ENCODE measurements around the gene IRF9.

IRF9 gene

GRCh38 chr14:24160850-24161804 lies at the start of gene IRF9:
Gene IRF9 (plus strand): TSS chr14:24161265. CDS start chr14:24162145, 880 bp downstream.
- H3K9me3 ChIP-seq: no peaks in the 10 kb centered on the region
- H3K4me3 ChIP-seq (ENCODE audit: low read depth in 1 of 2, low read length in 1 of 2): peak within 1 kb of the TSS; percentile 83 to 94
- H3K27me3 ChIP-seq: no peaks in the 10 kb centered on the region
- TF ChIP-seq CTCF (IDR thresholded peaks at IDR 0.05): peak; percentile 98
- H3K27ac ChIP-seq: peak within 1 kb of the TSS; percentile 94
- peaks cover 48 to 54% of the 10 kb centered on the region in 2 experiments for H3K4me1 ChIP-seq (ENCODE audit: control insufficient read depth in 1 of 2, insufficient read depth in 1 of 2, low read depth in 1 of 2, low read length in 1 of 2)
- H3K36me3 ChIP-seq: peaks cover 79% of the 10 kb centered on the region

GRCh38 chr14:24113379-24113800 lies 47.7 kb upstream of the IRF9 start:
- H3K4me3 ChIP-seq (ENCODE audit: low read depth in 1 of 2, low read length in 1 of 2): peak overlapping the region; percentile 67 to 84
- no peaks in the 10 kb centered on the region for H3K27me3 ChIP-seq
- H3K36me3 ChIP-seq: peaks cover 14% of the 10 kb centered on the region
- peak overlapping the region; percentile 98 for H3K27ac ChIP-seq
- H3K9me3 ChIP-seq: no peaks in the 10 kb centered on the region
- TF ChIP-seq CTCF (IDR thresholded peaks at IDR 0.05): no peak
- H3K4me1 ChIP-seq (ENCODE audit: control insufficient read depth in 1 of 2, insufficient read depth in 1 of 2, low read depth in 1 of 2, low read length in 1 of 2): peaks cover 30 to 33% of the 10 kb centered on the region in 2 experiments

- Histone ChIP-seq H3K4me3 (ENCODE audit: low read depth in 1 of 2, low read length in 1 of 2) (peak overlapping the region; percentile 67 to 84), H3K36me3 (peaks cover 20% of the 10 kb centered on the region), H3K4me1 (ENCODE audit: control insufficient read depth in 1 of 2, insufficient read depth in 1 of 2, low read depth in 1 of 2, low read length in 1 of 2) (peaks cover 25 to 29% of the 10 kb centered on the region in 2 experiments), H3K9me3 (no peaks in the 10 kb centered on the region), H3K27me3 (no peaks in the 10 kb centered on the region), H3K27ac (peak overlapping the region; percentile 98)
- TF ChIP-seq CTCF (IDR thresholded peaks at IDR 0.05): no peak
Measured at GRCh38 chr14:24113801-24114531, 47.1 kb upstream of the IRF9 start.

- Histone ChIP-seq H3K27me3 (no peaks in the 10 kb centered on the region), H3K4me3 (ENCODE audit: low read depth in 1 of 2, low read length in 1 of 2) (peak within 1 kb of the TSS; percentile 67 to 84), H3K27ac (peak within 1 kb of the TSS; percentile 98), H3K9me3 (no peaks in the 10 kb centered on the region), H3K36me3 (peaks cover 28% of the 10 kb centered on the region), H3K4me1 (ENCODE audit: control insufficient read depth in 1 of 2, insufficient read depth in 1 of 2, low read depth in 1 of 2, low read length in 1 of 2) (peaks cover 23 to 28% of the 10 kb centered on the region in 2 experiments)
- TF ChIP-seq CTCF (IDR thresholded peaks at IDR 0.05): peak; percentile 37
Measured at GRCh38 chr14:24114532-24115421, 46.3 kb upstream of the IRF9 start, which contains the start of the genes DCAF11 and NRL. Gene DCAF11 (plus strand): TSS chr14:24114777. CDS start chr14:24115595, 818 bp downstream. Gene NRL (minus strand): TSS chr14:24114949. CDS start chr14:24082848, 32,101 bp downstream.
